NCI-H1436 treated with DMSO at 0.1 percent for 48 hours (cell line): ENCODE measurements around the gene SEM1.
"Not testable (repeated sequence)": the region's sequence is repeated elsewhere in the genome, so short reads cannot be mapped to it uniquely, and the experiment has no call there.

Experiments
- DNase-seq: peaks from one replicate; lab custom pipeline; 2025; lab: John Stamatoyannopoulos, UW

SEM1 gene

GRCh38 chr7:96701258-96701657 lies 8.4 kb downstream of the SEM1 start:
- no peak for DNase-seq

- no peak for DNase-seq
Observed at GRCh38 chr7:96700516-96700915, 9.1 kb downstream of the SEM1 start.

- DNase-seq, result no peak
Observed at GRCh38 chr7:96699219-96699871, 10.3 kb downstream of the SEM1 start.

- DNase-seq, result not testable (repeated sequence)
Observed at GRCh38 chr7:96698449-96698848, 11.2 kb downstream of the SEM1 start.

GRCh38 chr7:96697822-96698221 lies 11.8 kb downstream of the SEM1 start:
- DNase-seq, result no peak

GRCh38 chr7:96695581-96695980 lies 14.1 kb downstream of the SEM1 start:
- no peak for DNase-seq

GRCh38 chr7:96694082-96694481 lies 15.6 kb downstream of the SEM1 start:
- no peak for DNase-seq

GRCh38 chr7:96691702-96692101 lies 17.9 kb downstream of the SEM1 start:
- DNase-seq, result no peak

GRCh38 chr7:96689414-96689813 lies 20.2 kb downstream of the SEM1 start:
- DNase-seq, result no peak

GRCh38 chr7:96686305-96686704 lies 23.3 kb downstream of the SEM1 start:
- DNase-seq, result no peak

- no peak for DNase-seq
Observed at GRCh38 chr7:96685755-96686154, 23.9 kb downstream of the SEM1 start.

GRCh38 chr7:96685353-96685752 lies 24.3 kb downstream of the SEM1 start:
- DNase-seq, result no peak

- no peak for DNase-seq
Observed at GRCh38 chr7:96679886-96680285, 29.8 kb downstream of the SEM1 start.

GRCh38 chr7:96676919-96677318 lies 32.7 kb downstream of the SEM1 start:
- no peak for DNase-seq

- DNase-seq, result no peak
Observed at GRCh38 chr7:96675548-96675947, 34.1 kb downstream of the SEM1 start.

- DNase-seq, result no peak
Observed at GRCh38 chr7:96674565-96674964, 35.1 kb downstream of the SEM1 start.

GRCh38 chr7:96671854-96672253 lies 37.8 kb downstream of the SEM1 start:
- DNase-seq, result no peak

GRCh38 chr7:96670338-96671289 lies 39.0 kb downstream of the SEM1 start:
- DNase-seq, result no peak

- no peak for DNase-seq
Observed at GRCh38 chr7:96669812-96670211, 39.8 kb downstream of the SEM1 start.

GRCh38 chr7:96667026-96667425 lies 42.6 kb downstream of the SEM1 start:
- no peak for DNase-seq

GRCh38 chr7:96665689-96666088 lies 44.0 kb downstream of the SEM1 start:
- DNase-seq, result no peak

GRCh38 chr7:96664793-96665192 lies 44.9 kb downstream of the SEM1 start:
- no peak for DNase-seq

- DNase-seq, result no peak
Observed at GRCh38 chr7:96663871-96664445, 45.7 kb downstream of the SEM1 start.
